ENCODE measurements around the gene PLAC8L1.

The PLAC8L1 gene

GRCh38 chr5:146079695-146080373 lies 25.5 kb downstream of the PLAC8L1 start:
- DNase-seq (ENCODE audit: low read depth): no peak

GRCh38 chr5:146078566-146078965 lies 26.8 kb downstream of the PLAC8L1 start:
- no peak for DNase-seq (ENCODE audit: low read depth)

- no peak for DNase-seq (ENCODE audit: low read depth)
Observed at GRCh38 chr5:146076455-146076854, 28.9 kb downstream of the PLAC8L1 start.

DNA sequence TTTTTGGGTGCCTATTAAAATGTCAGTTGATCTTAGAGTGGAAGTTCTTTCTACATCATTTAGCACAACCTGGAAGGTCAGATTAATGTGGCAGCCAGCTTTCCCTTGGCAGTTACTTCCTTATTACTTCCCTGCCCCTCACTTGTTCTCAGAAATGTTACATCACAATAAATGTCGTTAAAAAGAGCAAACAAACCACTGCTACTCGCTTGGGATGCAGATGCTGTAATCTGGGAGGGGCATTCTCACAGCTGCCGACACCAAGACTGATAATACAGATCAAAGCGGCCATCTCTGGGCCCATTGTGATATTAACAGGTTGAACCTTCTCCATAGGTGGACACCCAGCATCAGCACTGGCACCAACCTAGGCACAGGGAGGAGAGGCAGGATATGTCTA lies 29.3 kb downstream of the PLAC8L1 start:
- no peak for DNase-seq (ENCODE audit: low read depth)

DNA sequence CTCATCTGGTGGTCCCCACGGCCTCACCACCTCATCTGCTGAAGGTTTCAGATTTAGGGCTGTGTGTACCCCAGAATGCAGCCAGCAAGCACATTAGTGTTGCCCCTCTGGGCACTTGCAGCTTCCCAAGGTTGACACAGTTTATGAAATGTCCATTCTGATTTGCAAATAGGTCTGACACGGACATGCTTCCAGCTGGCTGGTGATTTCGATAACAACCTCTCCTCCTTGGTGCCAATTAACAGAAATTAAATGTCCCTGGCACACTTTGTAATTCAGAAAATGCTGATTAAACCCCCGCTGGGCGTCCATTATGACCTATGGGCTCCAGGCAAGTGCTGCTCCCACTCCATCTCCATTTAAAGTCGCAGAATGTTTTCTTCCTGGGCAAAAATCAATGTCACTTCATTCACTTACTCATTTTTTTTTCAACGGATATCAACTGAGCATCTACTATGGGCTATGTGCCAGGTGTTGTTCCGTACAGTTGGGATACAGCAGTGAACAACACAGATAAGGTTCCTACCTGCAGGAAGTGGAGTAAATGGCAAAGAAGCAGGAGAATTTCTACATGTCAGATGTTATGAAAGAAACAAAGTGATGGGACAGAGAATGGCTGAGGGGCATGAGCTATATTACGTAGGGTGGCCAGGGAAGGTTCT lies 32.0 kb downstream of the PLAC8L1 start:
- no peak for DNase-seq (ENCODE audit: low read depth)

GRCh38 chr5:146072595-146072994 lies 32.8 kb downstream of the PLAC8L1 start:
- no peak for DNase-seq (ENCODE audit: low read depth)

GRCh38 chr5:146071171-146071570 lies 34.2 kb downstream of the PLAC8L1 start:
- DNase-seq (ENCODE audit: low read depth): no peak

- no peak for DNase-seq (ENCODE audit: low read depth)
Observed at GRCh38 chr5:146070746-146071145, 34.6 kb downstream of the PLAC8L1 start.

GRCh38 chr5:146069780-146070099 lies 35.6 kb downstream of the PLAC8L1 start:
- no peak for DNase-seq (ENCODE audit: low read depth)

GRCh38 chr5:146068977-146069779 lies 36.2 kb downstream of the PLAC8L1 start:
- DNase-seq (ENCODE audit: low read depth): no peak

- DNase-seq (ENCODE audit: low read depth): no peak
Observed at GRCh38 chr5:146068206-146068605, 37.2 kb downstream of the PLAC8L1 start.

- no peak for DNase-seq (ENCODE audit: low read depth)
Observed at GRCh38 chr5:146066968-146067367, 38.4 kb downstream of the PLAC8L1 start.

GRCh38 chr5:146060221-146060585 lies 45.2 kb downstream of the PLAC8L1 start:
- no peak for DNase-seq (ENCODE audit: low read depth)

DNA sequence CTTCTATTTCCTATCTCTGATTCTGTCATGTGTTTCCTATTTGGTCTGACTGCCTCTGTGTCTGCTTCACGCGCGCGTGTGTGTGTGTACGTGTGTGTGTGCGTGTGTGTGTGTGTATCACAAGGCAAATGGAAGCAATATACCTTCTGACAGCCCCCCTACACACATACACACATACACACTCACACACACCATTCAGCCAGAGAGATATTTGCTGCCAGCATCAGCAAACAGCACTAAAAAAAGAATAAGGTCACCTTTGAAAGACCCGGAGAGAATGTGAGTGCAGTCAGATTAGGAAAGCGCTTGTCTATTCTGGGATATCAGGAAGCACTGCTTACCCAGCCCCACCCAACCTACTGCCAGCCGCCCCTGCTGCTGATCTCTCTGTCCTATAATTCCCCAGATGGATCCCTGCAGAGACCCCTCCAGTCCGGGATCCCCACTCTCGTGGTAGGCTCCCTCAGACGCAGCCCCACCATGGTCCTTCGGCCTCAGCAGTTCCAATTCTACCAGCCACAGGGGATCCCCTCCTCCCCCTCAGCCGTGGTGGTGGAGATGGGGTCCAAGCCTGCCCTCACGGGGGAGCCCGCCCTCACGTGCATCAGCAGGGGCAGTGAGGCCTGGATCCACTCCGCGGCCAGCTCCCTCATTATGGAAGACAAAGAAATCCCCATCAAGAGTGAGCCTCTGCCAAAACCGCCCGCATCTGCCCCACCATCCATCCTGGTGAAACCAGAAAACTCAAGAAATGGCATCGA lies 45.7 kb downstream of the PLAC8L1 start:
- no peak for DNase-seq (ENCODE audit: low read depth)

DNA sequence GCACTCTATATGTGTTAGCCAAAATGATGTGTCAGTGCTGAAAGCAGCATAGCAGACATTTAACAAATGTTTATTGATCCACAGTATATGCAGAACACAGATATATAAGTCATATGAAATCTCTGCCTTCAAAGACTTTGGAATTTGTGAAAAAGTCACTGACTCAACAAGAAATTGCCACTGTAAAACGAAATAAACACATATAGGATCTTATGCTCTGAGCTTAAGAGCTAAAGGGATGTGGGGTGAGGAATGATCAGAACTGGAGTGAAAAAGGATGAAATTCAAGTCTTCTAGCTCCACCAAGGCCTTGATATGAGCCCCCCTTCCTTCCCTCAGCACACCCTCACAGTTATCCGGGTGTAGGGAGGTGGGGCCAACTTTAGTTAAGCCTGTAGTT lies 49.9 kb downstream of the PLAC8L1 start:
- DNase-seq (ENCODE audit: low read depth): no peak

DNA sequence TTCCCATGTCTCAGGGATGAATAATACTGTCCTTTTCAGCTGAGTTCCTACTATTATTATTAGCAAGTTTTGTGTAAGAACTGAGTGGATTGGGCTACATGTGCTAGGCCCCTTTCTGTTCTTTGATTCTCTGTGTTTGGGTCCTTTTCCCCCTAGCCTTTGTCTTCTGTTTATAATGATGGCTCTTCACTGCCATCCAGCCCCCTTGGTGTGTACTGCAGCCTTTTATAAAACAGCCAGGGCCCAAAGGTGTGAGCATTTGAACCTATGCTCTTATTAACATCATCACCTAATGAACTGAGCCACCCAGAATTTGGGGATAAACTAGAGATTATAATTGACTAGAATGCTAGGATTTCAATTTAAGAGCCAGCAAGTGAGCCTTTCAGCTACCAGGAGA lies 52.6 kb downstream of the PLAC8L1 start:
- no peak for DNase-seq (ENCODE audit: low read depth)

DNA sequence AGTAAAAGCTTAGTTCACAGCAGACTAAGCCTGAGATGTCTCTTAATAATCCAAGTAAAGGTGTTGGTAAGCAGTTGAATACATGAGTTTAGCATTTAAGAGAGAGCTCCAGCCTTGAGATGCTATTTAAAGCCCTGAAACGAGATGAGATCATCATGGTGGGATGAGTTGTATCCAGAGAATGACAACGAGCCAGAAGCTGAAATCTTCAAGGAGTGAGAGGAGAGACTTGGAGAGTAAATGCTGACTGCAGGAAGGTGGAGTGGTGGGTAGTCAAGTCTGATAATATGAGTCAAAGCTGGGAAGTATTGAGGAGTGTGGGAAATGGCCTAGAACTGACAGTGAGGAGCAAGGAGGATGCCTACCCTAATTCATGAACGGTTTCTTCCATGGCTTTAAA lies 53.7 kb downstream of the PLAC8L1 start:
- no peak for DNase-seq (ENCODE audit: low read depth)

- DNase-seq (ENCODE audit: low read depth): no peak
Observed at GRCh38 chr5:146050086-146050485, 55.3 kb downstream of the PLAC8L1 start.

DNA sequence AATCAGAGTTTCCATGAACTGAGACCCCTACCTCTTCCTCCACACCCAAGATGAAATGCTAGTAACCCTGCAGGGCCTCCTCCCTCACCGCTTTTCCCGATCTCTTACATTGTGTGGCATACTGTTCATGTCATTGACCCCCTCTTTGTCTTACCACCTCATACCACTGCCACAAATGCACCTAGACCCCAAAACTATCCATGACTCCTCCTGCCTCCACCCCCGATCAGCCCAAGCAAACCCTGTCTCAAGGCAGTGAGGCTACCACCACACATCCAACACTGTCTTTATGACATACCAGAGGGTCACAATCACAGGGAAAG lies 55.7 kb downstream of the PLAC8L1 start:
- no peak for DNase-seq (ENCODE audit: low read depth)

DNA sequence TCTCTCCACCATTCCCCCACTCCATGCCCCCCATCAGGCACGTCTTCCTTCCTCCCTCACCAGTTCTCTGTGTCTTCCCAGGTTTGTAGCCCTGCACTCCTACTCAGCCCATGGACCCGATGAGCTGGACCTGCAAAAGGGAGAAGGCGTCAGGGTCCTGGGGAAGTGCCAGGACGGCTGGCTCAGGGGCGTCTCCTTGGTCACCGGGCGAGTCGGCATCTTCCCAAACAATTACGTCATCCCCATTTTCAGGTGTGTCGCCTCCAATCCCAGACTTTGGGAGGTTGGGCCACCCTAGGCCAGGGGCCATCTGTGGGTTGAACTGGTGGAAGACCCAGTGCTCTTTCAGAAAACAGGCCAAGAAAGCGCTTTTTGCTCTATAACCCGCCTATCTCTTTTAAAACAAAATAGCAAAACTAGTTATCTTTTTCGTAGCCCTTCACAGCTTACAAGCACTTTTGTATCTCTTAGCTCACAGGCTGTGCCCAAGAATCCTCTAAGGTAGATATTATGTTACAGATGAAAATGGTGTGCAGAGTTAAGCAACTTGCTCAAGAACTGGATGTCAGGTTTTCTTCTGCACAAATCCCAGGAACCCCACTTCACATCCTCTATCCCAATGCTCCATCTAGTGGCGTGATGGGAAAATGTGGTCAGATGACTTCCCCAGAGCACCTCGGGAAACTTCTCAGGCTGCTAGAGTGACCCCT lies 56.2 kb downstream of the PLAC8L1 start:
- no peak for DNase-seq (ENCODE audit: low read depth)

- DNase-seq (ENCODE audit: low read depth): no peak
Observed at GRCh38 chr5:146047396-146047795, 58.0 kb downstream of the PLAC8L1 start.

- no peak for DNase-seq (ENCODE audit: low read depth)
Observed at GRCh38 chr5:146043722-146044121, 61.7 kb downstream of the PLAC8L1 start.
